ENCODE results near the gene C14orf180.

Gene C14orf180

GRCh38 chr14:104550861-104551728, 28.5 kb upstream of the C14orf180 start:
- DNase-seq: no peak

DNA sequence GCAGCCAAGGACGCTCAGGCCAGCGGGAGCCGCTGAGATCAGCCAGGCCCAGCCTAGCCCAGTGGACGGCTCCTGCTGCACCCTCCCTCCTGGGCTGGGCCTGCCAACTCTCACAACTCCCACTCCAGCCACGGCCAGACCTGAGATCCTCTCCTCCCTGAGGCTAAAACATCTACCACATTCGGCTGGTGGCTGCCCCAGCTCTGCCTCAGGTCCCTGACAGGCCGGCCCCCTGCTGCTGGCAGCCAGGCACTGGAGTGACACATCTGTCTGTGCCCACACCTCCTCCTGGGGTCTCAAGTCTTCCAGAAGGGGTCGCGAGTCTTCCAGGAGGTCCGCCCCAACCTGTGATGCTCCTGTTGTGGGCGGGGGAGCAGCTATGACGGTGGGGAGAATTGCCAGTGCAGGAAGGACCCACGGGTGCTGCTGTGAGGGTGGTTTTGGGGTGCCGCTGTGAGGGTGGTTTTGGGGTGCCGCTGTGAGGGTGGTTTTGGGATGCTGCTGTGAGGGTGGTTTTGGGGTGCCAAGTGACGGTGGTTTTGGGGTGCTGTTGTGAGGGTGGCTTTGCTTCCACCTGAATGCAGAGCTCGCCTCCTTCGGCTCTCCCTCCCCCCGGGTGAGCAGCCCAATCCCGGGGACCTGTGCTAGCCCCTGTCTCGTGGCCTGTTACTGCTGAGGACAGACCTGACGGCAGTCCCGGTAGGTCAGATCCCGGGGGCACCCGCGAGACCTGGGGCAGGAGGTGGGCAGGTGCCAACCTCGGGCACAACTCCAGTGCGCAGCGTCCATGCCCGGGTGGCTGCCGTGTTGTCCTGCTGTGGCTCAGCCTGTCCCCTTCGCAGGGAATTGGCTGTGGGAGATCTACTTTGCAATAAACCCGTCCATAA, 27.5 kb upstream of the C14orf180 start:
- DNase-seq: no peak

DNA sequence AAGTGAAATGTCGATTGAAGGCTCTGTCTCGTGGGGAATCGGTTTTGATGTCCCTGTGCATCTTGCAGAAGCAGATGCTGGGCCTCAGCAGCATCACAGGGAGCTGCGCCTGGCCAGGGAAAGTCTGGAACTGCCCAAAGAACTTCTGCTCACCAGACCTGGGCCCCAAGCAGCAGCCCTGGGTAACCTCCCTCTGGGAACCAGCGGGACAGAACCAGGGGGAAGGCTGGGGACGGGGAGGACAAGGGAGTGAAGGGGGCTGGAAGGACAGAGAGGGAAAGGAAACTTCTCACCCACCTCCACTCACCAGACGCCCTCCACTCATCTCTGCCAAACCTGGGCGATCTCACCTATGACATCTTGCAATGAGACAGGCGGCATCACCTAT, 26.8 kb upstream of the C14orf180 start:
- DNase-seq: no peak

DNA sequence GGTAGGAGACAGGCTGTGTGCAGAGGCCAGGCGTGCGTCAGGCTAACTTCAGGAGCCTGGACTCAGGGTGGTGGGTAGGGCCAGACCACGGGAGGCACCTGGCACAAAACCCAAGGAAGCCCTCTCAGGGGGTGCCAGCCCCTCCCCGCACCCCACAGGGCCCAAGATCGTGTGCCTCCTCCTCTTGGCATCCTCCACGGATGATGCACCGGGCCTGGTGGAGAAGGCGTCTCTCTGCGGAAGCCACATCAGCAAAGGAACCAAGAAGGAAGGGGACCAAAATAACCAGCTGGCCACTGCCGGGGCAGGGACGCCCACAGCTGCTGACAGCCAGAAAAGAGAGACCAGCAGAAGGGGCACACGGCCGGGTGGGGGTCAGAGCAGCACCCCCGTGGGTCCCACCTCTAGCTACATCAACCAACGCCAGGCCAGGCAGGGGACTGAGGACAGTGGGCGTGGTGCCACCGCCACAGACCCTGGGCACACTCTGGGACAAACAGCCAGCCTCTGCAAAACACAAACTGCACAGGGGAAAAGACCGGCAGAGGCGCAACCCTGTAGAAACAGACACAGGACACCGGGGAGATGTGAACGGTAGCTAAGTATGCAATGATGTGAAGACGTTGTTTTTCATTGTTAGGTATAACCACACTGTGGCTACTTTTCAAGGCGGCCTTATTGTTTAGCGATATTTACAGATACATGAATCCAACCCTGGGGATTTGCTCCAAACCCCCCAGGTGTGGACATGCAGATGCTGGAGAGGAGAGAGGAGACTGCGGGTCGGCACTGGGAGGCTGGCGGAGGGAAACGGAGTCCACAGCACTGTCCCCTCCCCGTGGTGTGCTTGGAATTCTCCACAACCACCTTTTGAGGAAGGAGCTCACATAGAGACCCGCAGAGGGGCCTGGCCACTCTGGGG, 26.1 kb upstream of the C14orf180 start:
- no peak for DNase-seq

DNA sequence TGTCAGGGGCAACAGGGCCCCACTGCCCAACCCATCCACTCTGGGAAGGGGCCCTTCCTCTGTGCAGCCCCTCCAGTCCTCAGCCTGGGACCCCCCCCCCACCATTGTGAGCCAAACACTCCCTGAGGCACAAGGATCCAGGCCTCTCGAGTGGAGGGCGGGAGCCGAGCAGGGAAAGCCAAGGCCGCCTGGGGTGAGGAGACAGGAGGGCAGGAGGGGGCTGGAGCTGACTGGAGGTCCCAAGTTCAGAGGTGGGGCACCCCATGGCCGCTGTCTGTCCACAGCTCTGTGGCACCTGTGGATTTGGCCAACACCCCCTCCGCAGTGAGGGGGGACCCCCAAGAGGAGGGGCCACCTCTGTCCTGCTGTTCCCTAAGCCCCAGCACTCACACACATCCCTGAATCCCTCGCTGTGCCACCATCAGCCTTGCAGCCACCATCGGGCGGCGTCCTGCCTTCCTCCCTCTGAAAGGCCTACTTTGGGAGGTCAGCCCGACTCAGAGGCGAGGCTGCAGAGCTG, 25.4 kb upstream of the C14orf180 start:
- DNase-seq: no peak

- no peak for DNase-seq
Observed at GRCh38 chr14:104554608-104555429, 24.7 kb upstream of the C14orf180 start.

DNA sequence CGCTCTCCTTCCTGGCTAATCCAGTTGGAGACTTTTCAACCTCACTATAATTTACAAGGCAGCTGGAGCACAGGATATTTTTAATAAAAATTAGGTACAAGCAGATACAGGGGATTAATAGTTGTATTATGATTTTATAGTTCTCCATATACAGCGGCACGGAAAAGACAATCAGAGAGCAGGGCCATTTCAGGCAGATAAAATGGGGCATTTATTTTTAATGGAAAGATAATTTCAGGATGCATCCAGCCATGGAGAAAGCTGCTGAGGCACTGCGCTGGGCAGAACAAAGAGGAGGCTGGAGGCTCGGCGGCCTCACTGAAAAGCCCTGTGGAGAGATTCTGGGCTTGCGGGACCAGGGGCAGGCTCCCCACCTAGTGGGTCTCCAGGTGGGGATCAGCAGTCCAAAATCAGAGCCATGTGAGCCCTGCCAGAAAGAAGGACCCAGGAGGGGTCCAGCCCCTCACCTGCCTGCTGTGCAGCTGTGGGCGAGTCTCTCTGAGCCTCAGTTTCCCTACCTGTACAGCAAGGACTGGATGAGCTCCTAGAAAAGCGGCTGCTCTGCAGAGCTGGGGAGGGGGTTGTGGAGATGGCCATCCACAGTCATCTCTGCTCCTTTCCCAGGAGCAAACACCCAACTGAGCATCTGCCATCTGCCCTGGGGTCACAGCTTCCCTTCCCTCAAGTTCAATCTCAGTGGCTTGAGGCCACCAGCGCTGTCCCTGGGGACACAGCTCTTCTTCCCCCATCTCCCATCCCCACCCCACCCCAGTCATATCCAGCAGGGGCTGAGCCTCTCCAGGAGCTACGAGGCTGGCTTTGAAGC, 23.9 kb upstream of the C14orf180 start:
- no peak for DNase-seq

- no peak for DNase-seq
Observed at GRCh38 chr14:104556256-104557021, 23.1 kb upstream of the C14orf180 start.

DNA sequence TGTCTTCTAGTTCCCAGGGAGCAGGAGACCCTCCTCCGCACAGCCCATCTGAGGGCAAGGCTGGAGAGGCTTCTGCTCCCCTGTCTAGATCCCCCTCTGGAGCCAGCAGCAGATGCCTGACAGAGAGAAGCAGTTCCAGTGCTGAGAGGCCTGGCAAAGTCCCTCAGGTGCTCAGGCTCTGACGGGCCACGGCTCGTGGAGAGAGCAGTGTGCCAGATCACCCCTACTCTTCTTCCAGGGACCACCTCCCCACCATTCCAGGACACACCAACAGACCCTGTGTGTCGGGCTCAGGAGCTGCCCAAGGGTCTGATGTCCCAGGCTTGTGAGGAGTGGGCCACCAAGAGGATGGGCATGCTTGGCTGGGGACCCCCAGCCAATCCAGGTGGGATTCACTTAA, 22.5 kb upstream of the C14orf180 start:
- DNase-seq: no peak

GRCh38 chr14:104557766-104558165, 21.8 kb upstream of the C14orf180 start:
- no peak for DNase-seq

- no peak for DNase-seq
Observed at GRCh38 chr14:104558231-104559027, 21.1 kb upstream of the C14orf180 start.

DNA sequence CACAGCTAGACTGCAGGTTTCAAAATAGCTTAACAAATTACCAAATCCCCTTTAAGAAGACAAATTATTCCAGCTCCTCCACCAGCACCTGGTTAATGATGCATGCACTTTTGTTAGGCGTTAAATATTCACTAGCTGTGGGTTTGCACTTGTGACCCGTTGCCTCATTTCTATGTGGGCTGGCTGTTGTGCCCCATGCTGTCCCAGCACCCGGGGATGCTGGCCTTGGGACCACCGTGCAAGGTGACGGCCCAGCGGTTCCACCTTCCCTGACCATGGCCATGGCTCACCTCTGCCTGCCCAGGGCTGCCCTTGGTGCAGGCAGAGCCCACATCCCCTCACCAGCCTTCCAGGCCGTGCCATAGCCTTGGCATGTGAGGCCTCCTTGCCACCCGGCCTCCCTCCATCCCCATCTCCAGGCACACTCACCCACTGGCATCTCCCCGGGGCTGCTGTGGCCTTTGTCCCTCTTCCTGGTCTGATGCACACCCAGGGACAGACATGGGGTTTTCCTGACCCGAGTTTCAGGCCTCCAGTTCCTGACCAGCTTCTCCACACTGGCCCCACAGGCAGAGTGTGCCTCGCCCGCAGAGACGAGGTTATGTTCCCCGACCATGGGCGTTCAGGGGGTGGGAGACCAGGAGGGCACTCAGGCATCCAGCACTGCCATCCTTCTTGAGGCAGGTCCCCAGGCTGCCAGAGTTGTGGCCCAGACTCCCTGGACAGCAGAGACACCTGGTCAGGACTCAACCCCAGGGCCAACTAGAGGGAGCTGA, 20.3 kb upstream of the C14orf180 start:
- DNase-seq: no peak

GRCh38 chr14:104559804-104560585, 19.6 kb upstream of the C14orf180 start:
- no peak for DNase-seq

DNA sequence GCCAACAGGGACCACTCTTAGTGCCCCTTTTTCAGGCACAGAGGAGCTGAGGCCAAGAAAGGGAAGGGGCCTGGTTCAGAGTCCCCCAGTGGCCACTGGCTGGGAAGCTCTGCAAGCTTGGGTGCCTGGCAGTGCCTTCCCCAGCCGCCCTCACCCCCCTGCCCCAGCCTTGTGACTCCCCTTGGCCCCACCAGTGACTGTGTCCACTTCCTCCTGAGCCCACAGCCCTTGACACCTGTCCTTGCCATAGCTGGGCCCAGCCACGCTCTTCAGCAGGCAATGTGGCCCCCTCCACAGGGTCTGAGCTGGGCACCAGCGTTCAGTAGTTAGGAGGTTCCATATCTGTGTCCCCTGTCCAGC, 19.0 kb upstream of the C14orf180 start:
- DNase-seq: no peak

- DNase-seq: no peak
Observed at GRCh38 chr14:104561124-104561557, 18.4 kb upstream of the C14orf180 start.

DNA sequence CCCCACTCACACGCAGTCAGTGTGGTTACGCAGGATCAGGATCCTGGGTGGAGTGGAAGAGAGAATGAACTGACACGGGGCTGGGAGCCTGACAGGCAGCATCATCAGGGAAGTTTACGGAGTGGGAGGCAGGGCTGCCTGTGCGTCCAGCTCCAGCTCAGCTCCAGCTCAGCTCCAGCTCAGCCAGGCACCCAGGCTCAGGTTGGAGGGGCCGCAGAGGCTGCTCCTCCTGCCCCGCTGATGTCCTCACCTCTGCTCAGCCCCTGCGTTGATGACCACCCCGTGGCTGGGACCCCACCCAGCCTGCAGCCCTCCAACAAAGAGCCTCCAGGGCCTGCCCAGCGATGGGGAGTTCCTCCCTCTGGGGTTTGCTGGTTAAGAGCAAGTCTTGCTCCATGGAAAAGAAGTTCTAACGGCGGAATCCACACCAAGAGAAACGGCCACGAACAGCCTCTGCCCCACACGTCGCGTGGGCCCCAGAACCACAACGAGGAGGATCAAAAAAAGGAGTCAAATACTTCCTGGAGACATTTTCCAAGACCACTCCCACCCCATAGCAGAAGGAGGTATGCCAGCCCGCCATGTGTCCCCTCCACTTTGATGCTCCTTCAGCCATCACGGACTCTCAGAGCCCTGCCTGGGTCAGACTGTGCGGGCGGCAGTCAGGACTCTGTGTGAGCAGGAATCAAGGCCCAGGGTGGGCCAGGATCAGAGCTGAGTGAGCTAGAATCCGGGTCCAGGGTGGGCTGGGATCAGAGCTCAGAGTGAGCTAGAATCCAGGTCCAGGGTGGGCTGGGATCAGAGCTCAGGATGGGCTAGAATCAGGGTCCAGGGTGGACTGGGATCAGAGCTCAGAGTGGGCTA, 17.7 kb upstream of the C14orf180 start:
- no peak for DNase-seq

All from activated CD4-positive, alpha-beta T cell treated with anti-CD3 and anti-CD28 coated beads for 48 hours (primary cell).